Body of pancreas (tissue), 4 donors: ENCODE results near the gene DPEP1. TPM values are rescaled to one million over a fixed set of nuclear protein-coding genes. Genes with fewer than 3 reads are reported as not detected.

Experiments
- ATAC-seq: fragments of 150-250 bp; one replicate; pipeline ENCODE4 v1.9.1; 2016
- DNase-seq, 4 donors: peaks; one replicate each; pipeline ENCODE4 v3.0.0-alpha.2; 2019
- H3K27ac ChIP-seq, 4 donors: fragments of 200-600 bp; sonication (generic); 1 replicate in 3 of 4; 2 replicates in 1 of 4; pipeline versions ENCODE4 v1.5.1 to v1.6.1; 2016 to 2019; ENCODE audit warnings: mild to moderate bottlenecking in 1 of 4, mixed read lengths in 1 of 4, moderate library complexity in 1 of 4
- H3K27me3 ChIP-seq, 2 donors: fragments of 200-600 bp; sonication (generic); one replicate each; pipeline ENCODE4 v1.6.0; 2016; ENCODE audit warnings: mild to moderate bottlenecking in 1 of 2
- H3K36me3 ChIP-seq, 2 donors: fragments of 200-600 bp; sonication (generic); replicated peaks in 1 of 2; 2 replicates each; pipeline ENCODE4 v1.5.1; 2016; ENCODE audit warnings: low read depth in 2 of 2; ENCODE audit not compliant: insufficient read depth in 1 of 2
- H3K4me1 ChIP-seq: fragments of 200-600 bp; sonication (generic); one replicate; pipeline ENCODE4 v1.6.0; 2016
- H3K4me3 ChIP-seq, 2 donors: fragments of 200-600 bp; sonication (generic); 1 replicate in 1 of 2; 2 replicates in 1 of 2; pipeline ENCODE4 v1.5.1; 2016 to 2019
- H3K9me3 ChIP-seq, 3 donors: fragments of 200-600 bp; sonication (generic); 1 replicate in 2 of 3; 2 replicates in 1 of 3; pipeline ENCODE4 v1.5.1; 2016
- CTCF ChIP-seq, 7 experiments: fragments of 450-650 bp in 4 of 7; fragments of 200-600 bp in 3 of 7; sonication (generic) in 3 of 7; IDR thresholded peaks; one replicate each; pipeline ENCODE4 v1.5.1; 2016 to 2019; ENCODE audit warnings: antibody characterized with exemption in 7 of 7
- POLR2A ChIP-seq, 3 donors: fragments of 450-650 bp; IDR thresholded peaks; one replicate each; pipeline ENCODE4 v1.6.1; 2016; ENCODE audit warnings: antibody characterized with exemption in 3 of 3, mild to moderate bottlenecking in 2 of 3
- WGBS, 2 donors: methylation state at CpG; one replicate each; pipeline ENCODE4 v1.1.5; 2017; 5-methylcytosine and 5-hydroxymethylcytosine counted together
- intact Hi-C: fragments of 100-400 bp; cut with DNase I; formaldehyde crosslinking; loops from one replicate; pipeline ENCODE4 v1.15.1; 2023
- total RNA-seq, 2 donors: library from RNA; depleted of rRNA; stranded (reverse); fragments of >200 nt; gene quantifications; one replicate each; pipeline ENCODE4 v1.1.0, GENCODE V29; 2016

Gene DPEP1
- total RNA-seq, 2 donors from 2014 or later = 116 to 147 TPM

GRCh38 chr16:89616623-89617022, 3.2 kb downstream of the DPEP1 start:
- Histone ChIP-seq H3K36me3 (no peaks in the 10 kb centered on the region), H3K27ac (no peak overlapping the region), H3K4me1 (peaks cover 21% of the 10 kb centered on the region), H3K27me3 (no peaks in the 10 kb centered on the region), H3K4me3 (no peak overlapping the region), H3K9me3 (no peaks in the 10 kb centered on the region)
- no peak for DNase-seq
- ATAC-seq = no peak
- intact Hi-C loops = no loop called here
- TF ChIP-seq CTCF (IDR thresholded peaks at IDR 0.05) (no peak), POLR2A (IDR thresholded peaks at IDR 0.05) (no peak)
- 75 to 90% methylated on average over 20 of the region's 20 CpGs for WGBS, 2 donors

- H3K27ac ChIP-seq = no peak overlapping the region
- TF ChIP-seq CTCF (IDR thresholded peaks at IDR 0.05) (no peak), POLR2A (IDR thresholded peaks at IDR 0.05) (no peak)
- no peaks in the 10 kb centered on the region for H3K9me3 ChIP-seq
These were observed 3.6 kb downstream of the DPEP1 start for GRCh38 chr16:89617036-89617435.

GRCh38 chr16:89618109-89618998, 4.9 kb downstream of the DPEP1 start:
- DNase-seq (no peak), ATAC-seq (no peak)
- H3K9me3 ChIP-seq = no peaks in the 10 kb centered on the region
- no peak overlapping the region for H3K4me3 ChIP-seq
- TF ChIP-seq POLR2A (IDR thresholded peaks at IDR 0.05) (no peak), CTCF (IDR thresholded peaks at IDR 0.05) (no peak)
- no peaks in the 10 kb centered on the region for H3K27me3 ChIP-seq
- no peak overlapping the region for H3K27ac ChIP-seq
- intact Hi-C loops = no loop called here
- H3K4me1 ChIP-seq = peaks cover 13% of the 10 kb centered on the region
- WGBS, 2 donors = 70 to 73% methylated on average over 15 to 16 of the region's 16 CpGs
- no peaks in the 10 kb centered on the region for H3K36me3 ChIP-seq

More at GRCh38 chr16:89617036-89617435, 3.6 kb downstream of the DPEP1 start:
- intact Hi-C loops = no loop called here
- no peaks in the 10 kb centered on the region for H3K36me3 ChIP-seq
- peaks cover 21% of the 10 kb centered on the region for H3K4me1 ChIP-seq
- 60 to 65% methylated on average over 4 to 6 of the region's 6 CpGs for WGBS, 2 donors
- H3K27me3 ChIP-seq = no peaks in the 10 kb centered on the region
- no peak for DNase-seq
- no peak overlapping the region for H3K4me3 ChIP-seq
- no peak for ATAC-seq

- Histone ChIP-seq H3K4me3 (no peak overlapping the region), H3K36me3 (no peaks in the 10 kb centered on the region), H3K4me1 (peaks cover 11% of the 10 kb centered on the region), H3K9me3 (no peaks in the 10 kb centered on the region), H3K27ac (no peak overlapping the region), H3K27me3 (no peaks in the 10 kb centered on the region)
- 63 to 87% methylated on average over 3 to 11 of the region's 12 CpGs for WGBS, 2 donors
- intact Hi-C loops = no loop called here
- ATAC-seq (no peak), DNase-seq (no peak)
- no peak for TF ChIP-seq CTCF (IDR thresholded peaks at IDR 0.05)
- TF ChIP-seq POLR2A (IDR thresholded peaks at IDR 0.05) = no peak
These were observed 6.4 kb downstream of the DPEP1 start for GRCh38 chr16:89619840-89620239.
